Umbilical cord (tissue), 2 donors: ENCODE results near the gene ATP2B2. TPM values are rescaled to one million over a fixed set of nuclear protein-coding genes. Genes with fewer than 3 reads are reported as not detected.

ENCODE experiments used
- DNase-seq: peaks from one replicate; pipeline ENCODE4 v3.0.0-alpha.2; 2015; ENCODE audit warnings: low spot score
- total RNA-seq: library from RNA; depleted of rRNA; stranded (reverse); fragments of >200 nt; gene quantifications from one replicate; pipeline ENCODE4 v1.2.3, GENCODE V29; 2014; ENCODE audit warnings: low replicate concordance; ENCODE audit not compliant: insufficient read depth

The ATP2B2 gene
- total RNA-seq, 1 donor from 2014 or later, result 1.4 TPM

- DNase-seq, result no peak
Measured at GRCh38 chr3:10450494-10451440, 54.6 kb downstream of the ATP2B2 start.

- no peak for DNase-seq
Measured at GRCh38 chr3:10449436-10449835, 56.0 kb downstream of the ATP2B2 start.

GRCh38 chr3:10448544-10448943 lies 56.8 kb downstream of the ATP2B2 start:
- DNase-seq, result no peak

- no peak for DNase-seq
Measured at GRCh38 chr3:10447527-10448260, 57.7 kb downstream of the ATP2B2 start.

- DNase-seq, result no peak
Measured at GRCh38 chr3:10447110-10447509, 58.3 kb downstream of the ATP2B2 start.

- no peak for DNase-seq
Measured at GRCh38 chr3:10445561-10446175, 59.7 kb downstream of the ATP2B2 start.

GRCh38 chr3:10444511-10444910 lies 60.9 kb downstream of the ATP2B2 start:
- no peak for DNase-seq

- DNase-seq, result no peak
Measured at GRCh38 chr3:10444110-10444429, 61.3 kb downstream of the ATP2B2 start.

- no peak for DNase-seq
Measured at GRCh38 chr3:10443272-10444109, 61.9 kb downstream of the ATP2B2 start.

- DNase-seq, result no peak
Measured at GRCh38 chr3:10442151-10442795, 63.1 kb downstream of the ATP2B2 start.

- DNase-seq, result no peak
Measured at GRCh38 chr3:10440684-10441083, 64.7 kb downstream of the ATP2B2 start.

GRCh38 chr3:10438902-10439610 lies 66.3 kb downstream of the ATP2B2 start:
- DNase-seq, result no peak

- DNase-seq, result peak; percentile 31
Measured at GRCh38 chr3:10437995-10438901, 67.1 kb downstream of the ATP2B2 start.

- DNase-seq, result no peak
Measured at GRCh38 chr3:10437272-10437994, 68.0 kb downstream of the ATP2B2 start.

- no peak for DNase-seq
Measured at GRCh38 chr3:10435850-10436249, 69.5 kb downstream of the ATP2B2 start.

- DNase-seq, result no peak
Measured at GRCh38 chr3:10434938-10435336, 70.4 kb downstream of the ATP2B2 start.

- no peak for DNase-seq
Measured at GRCh38 chr3:10434144-10434937, 71.0 kb downstream of the ATP2B2 start.

- DNase-seq, result no peak
Measured at GRCh38 chr3:10432931-10433330, 72.5 kb downstream of the ATP2B2 start.
